H9 (cell line): ENCODE results near the gene BUD13. TPM values are rescaled to one million over a fixed set of nuclear protein-coding genes. Genes with fewer than 3 reads are reported as not detected.

Source experiments
- DNase-seq: peaks from one replicate; pipeline ENCODE4 v3.0.0-alpha.2; 2017
- H2AFZ ChIP-seq: one replicate; pipeline ENCODE4 v1.6.1; 2013; ENCODE audit warnings: mild to moderate bottlenecking, low read length, control low read depth, moderate library complexity
- H2AK5ac ChIP-seq: 2 replicates; pipeline ENCODE4 v1.6.1; 2013; ENCODE audit warnings: low read length, control low read depth, mixed read lengths; ENCODE audit not compliant: insufficient read length
- H2BK120ac ChIP-seq: one replicate; pipeline ENCODE4 v1.6.1; 2013; ENCODE audit warnings: low read depth, mild to moderate bottlenecking, low read length, control low read depth, inconsistent platforms; ENCODE audit not compliant: poor library complexity, severe bottlenecking
- H2BK12ac ChIP-seq: 2 replicates; pipeline ENCODE4 v1.6.1; 2013; ENCODE audit warnings: low read length, control low read depth, mixed read lengths, low read depth; ENCODE audit not compliant: insufficient read length
- H2BK15ac ChIP-seq: 2 replicates; pipeline ENCODE4 v1.6.1; 2013; ENCODE audit warnings: low read depth, low read length, control low read depth
- H2BK20ac ChIP-seq: one replicate; pipeline ENCODE4 v1.6.1; 2013; ENCODE audit warnings: low read depth, mild to moderate bottlenecking, low read length, control low read depth, inconsistent platforms; ENCODE audit not compliant: poor library complexity, severe bottlenecking
- H2BK5ac ChIP-seq: 2 replicates; pipeline ENCODE4 v1.6.1; 2013; ENCODE audit warnings: low read length, control low read depth, mixed read lengths; ENCODE audit not compliant: insufficient read length
- H3K14ac ChIP-seq: 2 replicates; pipeline ENCODE4 v1.6.1; 2013; ENCODE audit warnings: low read length, control low read depth; ENCODE audit not compliant: insufficient read depth
- H3K18ac ChIP-seq: 2 replicates; pipeline ENCODE4 v1.6.1; 2013; ENCODE audit warnings: low read depth, mild to moderate bottlenecking, mixed read lengths, low read length, control low read depth; ENCODE audit not compliant: insufficient read length
- H3K23ac ChIP-seq: 2 replicates; pipeline ENCODE4 v1.6.1; 2013; ENCODE audit warnings: low read length, control low read depth, mixed read lengths, low read depth; ENCODE audit not compliant: insufficient read length
- H3K23me2 ChIP-seq: 2 replicates; pipeline ENCODE4 v1.6.1; 2013; ENCODE audit warnings: low read depth, mild to moderate bottlenecking, mixed read lengths, low read length, control low read depth; ENCODE audit not compliant: insufficient read length, poor library complexity, severe bottlenecking
- H3K27ac ChIP-seq: 2 replicates; pipeline ENCODE4 v1.5.1; 2013; ENCODE audit warnings: low read length, control low read depth, mixed read lengths, low read depth; ENCODE audit not compliant: insufficient read length
- H3K27me3 ChIP-seq: 2 replicates; pipeline ENCODE4 v1.6.1; 2013; ENCODE audit warnings: low read length, control low read depth, inconsistent platforms; ENCODE audit not compliant: insufficient read depth
- H3K4ac ChIP-seq: 2 replicates; pipeline ENCODE4 v1.6.1; 2013; ENCODE audit warnings: low read depth, mild to moderate bottlenecking, control low read depth, inconsistent platforms, low read length, moderate library complexity
- H3K4me1 ChIP-seq: 2 replicates; pipeline ENCODE4 v1.6.1; 2013; ENCODE audit warnings: low read length, control low read depth, inconsistent platforms; ENCODE audit not compliant: insufficient read depth
- H3K4me2 ChIP-seq: 2 replicates; pipeline ENCODE4 v1.6.1; 2013; ENCODE audit warnings: low read length, control low read depth, mixed read lengths; ENCODE audit not compliant: insufficient read length, insufficient read depth
- H3K56ac ChIP-seq: 2 replicates; pipeline ENCODE4 v1.6.1; 2013; ENCODE audit warnings: low read depth, mild to moderate bottlenecking, mixed read lengths, low read length, control low read depth; ENCODE audit not compliant: insufficient read length
- H3K79me1 ChIP-seq: 2 replicates; pipeline ENCODE4 v1.6.1; 2013; ENCODE audit warnings: low read depth, mild to moderate bottlenecking, moderate library complexity, low read length, control low read depth, inconsistent platforms; ENCODE audit not compliant: insufficient read depth, poor library complexity, severe bottlenecking
- H3K79me2 ChIP-seq: 2 replicates; pipeline ENCODE4 v1.6.1; 2013; ENCODE audit warnings: low read length, control low read depth, inconsistent platforms; ENCODE audit not compliant: insufficient read depth
- H3K9ac ChIP-seq: 2 replicates; pipeline ENCODE4 v1.6.1; 2013; ENCODE audit warnings: low read length, control low read depth, mixed read lengths; ENCODE audit not compliant: insufficient read length; ENCODE audit errors: extremely low read depth
- H3K9me3 ChIP-seq: one replicate; pipeline ENCODE4 v1.6.1; 2013; ENCODE audit warnings: low read depth, low read length, inconsistent platforms; ENCODE audit not compliant: control insufficient read depth
- H3T11ph ChIP-seq: one replicate; pipeline ENCODE4 v1.6.1; 2013; ENCODE audit warnings: mild to moderate bottlenecking, low read length, control low read depth, inconsistent platforms
- H4K20me1 ChIP-seq: one replicate; pipeline ENCODE4 v1.6.1; 2013; ENCODE audit not compliant: control insufficient read depth, insufficient read length, insufficient read depth
- H4K5ac ChIP-seq: 2 replicates; pipeline ENCODE4 v1.6.1; 2013; ENCODE audit warnings: low read depth, mild to moderate bottlenecking, mixed read lengths, low read length, control low read depth; ENCODE audit not compliant: insufficient read length
- H4K8ac ChIP-seq: replicated peaks from 2 replicates; pipeline ENCODE4 v1.6.1; 2013; ENCODE audit warnings: low read length, control low read depth, mixed read lengths, low read depth; ENCODE audit not compliant: insufficient read length
- H4K91ac ChIP-seq: 2 replicates; pipeline ENCODE4 v1.6.1; 2013; ENCODE audit warnings: low read depth, mild to moderate bottlenecking, moderate library complexity, mixed read lengths, low read length, control low read depth; ENCODE audit not compliant: insufficient read length
- H3K27ac Mint-ChIP-seq, 3 experiments: 2 replicates in 2 of 3; 3 replicates in 1 of 3; pipeline ENCODE4 v1.8.0; 2020 to 2021; ENCODE audit warnings: mixed read lengths in 3 of 3, mild to moderate bottlenecking in 1 of 3, moderate library complexity in 1 of 3
- H3K27me3 Mint-ChIP-seq: 2 replicates; pipeline ENCODE4 v1.8.0; 2021; ENCODE audit warnings: low read depth, mild to moderate bottlenecking, moderate library complexity, mixed read lengths
- H3K36me3 Mint-ChIP-seq, 3 experiments: 2 replicates in 2 of 3; 3 replicates in 1 of 3; pipeline ENCODE4 v1.8.0; 2020 to 2021; ENCODE audit warnings: low read depth in 3 of 3, mixed read lengths in 3 of 3; ENCODE audit not compliant: insufficient read depth in 1 of 3
- H3K4me1 Mint-ChIP-seq, 2 experiments: 2 replicates each; pipeline ENCODE4 v1.8.0; 2020; ENCODE audit warnings: mixed read lengths in 2 of 2
- H3K4me3 Mint-ChIP-seq, 2 experiments: 2 replicates in 1 of 2; 3 replicates in 1 of 2; pipeline ENCODE4 v1.8.0; 2020 to 2021; ENCODE audit warnings: mild to moderate bottlenecking in 2 of 2, mixed read lengths in 2 of 2, moderate library complexity in 1 of 2
- H3K9me3 Mint-ChIP-seq, 2 experiments: 2 replicates in 1 of 2; 3 replicates in 1 of 2; pipeline ENCODE4 v1.8.0; 2020; ENCODE audit warnings: mild to moderate bottlenecking in 2 of 2, mixed read lengths in 2 of 2, moderate library complexity in 1 of 2
- CTCF ChIP-seq: fragments of 200-600 bp; sonication (generic); conservative IDR thresholded peaks from 3 replicates; pipeline ENCODE4 v1.8.0; 2021; ENCODE audit warnings: antibody characterized with exemption, mild to moderate bottlenecking
- whole genome bisulfite sequencing: extraction: QIAGEN DNeasy Blood & Tissue Kit; methylation state at CpG from one replicate; pipeline ENCODE4 v1.1.7; 2013; ENCODE audit warnings: missing lambda C conversion rate, low lambda C conversion rate, mixed read lengths; ENCODE audit not compliant: insufficient read length; ENCODE audit errors: extremely low coverage; 5-methylcytosine and 5-hydroxymethylcytosine counted together
- total RNA-seq: library from RNA; stranded (reverse); gene quantifications from 2 replicates; pipeline ENCODE4 v1.2.1, GENCODE V29; 2021

BUD13 gene
- total RNA-seq, 1 experiment from 2014 or later, result 30.0 TPM

DNA sequence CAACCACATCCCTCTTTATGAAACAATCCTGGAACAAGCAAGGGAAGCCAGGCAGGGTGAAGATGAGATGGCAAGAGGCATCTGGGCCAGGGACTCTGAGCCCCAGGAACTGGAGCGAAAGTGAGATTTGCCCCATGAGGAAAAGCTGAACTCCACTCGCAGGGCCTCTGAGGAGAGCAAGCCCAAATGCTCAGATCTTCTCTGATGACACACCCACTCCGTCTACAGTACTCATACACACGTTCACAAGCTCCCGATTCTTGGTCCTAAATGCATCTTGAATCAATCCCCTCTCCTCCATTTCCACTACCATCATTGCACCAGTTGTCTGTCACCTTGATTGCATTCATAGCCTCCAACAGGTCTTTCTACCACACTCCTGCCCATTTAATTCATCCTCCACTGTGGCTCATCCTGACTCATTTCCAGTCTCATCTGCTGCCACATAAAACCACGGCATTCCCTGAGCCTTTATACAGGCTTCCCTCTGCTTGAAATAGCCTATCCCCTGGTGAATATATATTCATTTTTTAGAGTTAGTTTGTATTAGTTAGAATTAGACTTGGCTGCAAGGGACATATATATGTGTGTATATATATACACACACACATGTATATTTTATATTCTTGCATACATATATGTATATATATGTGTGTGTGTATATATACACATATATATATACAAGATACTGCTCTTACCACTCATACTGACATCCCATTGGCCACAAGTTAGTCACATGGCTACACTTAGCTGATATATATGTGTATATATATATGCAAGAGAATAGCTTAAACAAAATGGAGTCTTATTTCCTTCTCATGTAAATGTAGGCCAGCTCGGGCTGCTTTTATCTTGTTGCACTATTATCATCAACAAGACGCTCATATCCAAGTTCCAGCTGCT is 20.3 kb upstream of the BUD13 start:
- no peaks in the 10 kb centered on the region; the same call in 1 of the 2 replicates for H3K4me1 ChIP-seq
- H4K8ac ChIP-seq, result no peak overlapping the region
- TF ChIP-seq CTCF, result no peak
- no peak overlapping the region for H4K5ac ChIP-seq
- no peak overlapping the region for H2BK5ac ChIP-seq
- peaks cover 5% of the 10 kb centered on the region for H3K23me2 ChIP-seq
- no peak overlapping the region for H3K4me2 ChIP-seq
- no peaks in the 10 kb centered on the region for H3K9me3 Mint-ChIP-seq
- no peak overlapping the region for H2AFZ ChIP-seq
- no peak overlapping the region for H3K18ac ChIP-seq
- H4K91ac ChIP-seq, result no peak overlapping the region
- no peak overlapping the region for H3K4me3 Mint-ChIP-seq
- no peak overlapping the region for H3K56ac ChIP-seq
- H2BK20ac ChIP-seq, result no peak overlapping the region
- no peak overlapping the region for H3K27ac Mint-ChIP-seq
- peaks cover 0 to 2% (median 0%) of the 10 kb centered on the region in 3 experiments; a peak in 1 of 7 replicates for H3K36me3 Mint-ChIP-seq
- no peak overlapping the region for H2BK12ac ChIP-seq
- WGBS, result no CpG with 5 or more reads among the region's 8 CpGs
- no peak overlapping the region for H3K14ac ChIP-seq
- H3K4me1 Mint-ChIP-seq, result peaks cover 15 to 24% of the 10 kb centered on the region in 2 experiments
- no peak overlapping the region for H3K23ac ChIP-seq
- H3K4ac ChIP-seq, result no peak overlapping the region
- H3K27ac ChIP-seq, result no peak overlapping the region
- no peaks in the 10 kb centered on the region for H4K20me1 ChIP-seq
- H3K9me3 ChIP-seq, result no peaks in the 10 kb centered on the region
- no peak overlapping the region for H2BK15ac ChIP-seq
- H3K27me3 Mint-ChIP-seq, result peaks cover 22% of the 10 kb centered on the region
- no peaks in the 10 kb centered on the region; the same call in 1 of the 2 replicates for H3K27me3 ChIP-seq
- H2AK5ac ChIP-seq, result no peak overlapping the region
- H2BK120ac ChIP-seq, result no peak overlapping the region
- DNase-seq, result no peak
- H3K79me1 ChIP-seq, result no peaks in the 10 kb centered on the region
- no peak overlapping the region for H3T11ph ChIP-seq
- H3K9ac ChIP-seq, result no peak overlapping the region
- no peaks in the 10 kb centered on the region for H3K79me2 ChIP-seq
